Skeletal muscle tissue (tissue), 4 donors: Measurements from ENCODE around the gene PCYT1A. TPM values are rescaled to one million over a fixed set of nuclear protein-coding genes. Genes with fewer than 3 reads are reported as not detected.
"Not testable (repeated sequence)": the region's sequence is repeated elsewhere in the genome, so short reads cannot be mapped to it uniquely, and the experiment has no call there.

Experiments used
- H3K27ac ChIP-seq: one replicate; pipeline ENCODE4 v1.7.0; 2013; ENCODE audit warnings: mild to moderate bottlenecking, low read depth, low read length, inconsistent platforms
- H3K27me3 ChIP-seq, 3 donors: one replicate each; pipeline ENCODE4 v1.7.0; 2013; ENCODE audit warnings: low read length in 3 of 3; ENCODE audit not compliant: control insufficient read depth in 3 of 3, insufficient read depth in 3 of 3
- H3K36me3 ChIP-seq, 3 donors: one replicate each; pipeline ENCODE4 v1.7.0; 2013; ENCODE audit warnings: low read length in 3 of 3; ENCODE audit not compliant: control insufficient read depth in 3 of 3, insufficient read depth in 3 of 3
- H3K4me1 ChIP-seq, 3 donors: one replicate each; pipeline ENCODE4 v1.7.0; 2013; ENCODE audit warnings: low read length in 3 of 3, mild to moderate bottlenecking in 3 of 3; ENCODE audit not compliant: control insufficient read depth in 3 of 3, insufficient read depth in 3 of 3
- H3K4me3 ChIP-seq, 3 donors: one replicate each; pipeline ENCODE4 v1.7.0; 2013; ENCODE audit warnings: low read length in 3 of 3
- H3K9ac ChIP-seq, 3 donors: one replicate each; pipeline ENCODE4 v1.7.0; 2013; ENCODE audit warnings: low read length in 3 of 3, mild to moderate bottlenecking in 3 of 3, moderate library complexity in 2 of 3, low read depth in 1 of 3
- H3K9me3 ChIP-seq, 3 donors: one replicate each; pipeline ENCODE4 v1.7.0; 2013; ENCODE audit warnings: low read length in 3 of 3; ENCODE audit not compliant: control insufficient read depth in 3 of 3
- total RNA-seq: library from RNA; depleted of rRNA; stranded (reverse); fragments of >200 nt; gene quantifications from one replicate; pipeline ENCODE4 v1.2.3, GENCODE V29; 2014
- donor health status: Osteomylitis.

PCYT1A gene
- total RNA-seq, 1 donor from 2014 or later, result 35.0 TPM

- Histone ChIP-seq H3K36me3 (peaks cover 0 to 3% (median 0%) of the 10 kb centered on the region in 3 donors), H3K4me1 (peaks cover 0 to 7% (median 6%) of the 10 kb centered on the region in 3 donors), H3K4me3 (no peak overlapping the region), H3K27ac (no peak overlapping the region), H3K27me3 (no peaks in the 10 kb centered on the region), H3K9me3 (no peaks in the 10 kb centered on the region), H3K9ac (no peak overlapping the region)
Observed at GRCh38 chr3:196321162-196321561, 33.6 kb upstream of the PCYT1A start.

GRCh38 chr3:196320137-196320536 lies 32.6 kb upstream of the PCYT1A start:
- H3K4me3 ChIP-seq, result no peak overlapping the region
- H3K27me3 ChIP-seq, result no peaks in the 10 kb centered on the region
- H3K9me3 ChIP-seq, result no peaks in the 10 kb centered on the region
- H3K9ac ChIP-seq, result no peak overlapping the region
- no peak overlapping the region for H3K27ac ChIP-seq
- H3K36me3 ChIP-seq, result peaks cover 0 to 3% (median 0%) of the 10 kb centered on the region in 3 donors
- peaks cover 0 to 7% (median 6%) of the 10 kb centered on the region in 3 donors for H3K4me1 ChIP-seq

GRCh38 chr3:196317687-196318467 lies 30.4 kb upstream of the PCYT1A start, which contains the start of gene DYNLT2B:
Gene DYNLT2B, minus strand, starts transcription at chr3:196318240. Its CDS starts 88 bp downstream, at chr3:196318152.
- no peaks in the 10 kb centered on the region for H3K27me3 ChIP-seq
- H3K36me3 ChIP-seq, result no peaks in the 10 kb centered on the region
- peaks cover 0 to 2% (median 0%) of the 10 kb centered on the region in 3 donors for H3K4me1 ChIP-seq
- H3K9me3 ChIP-seq, result no peaks in the 10 kb centered on the region
- H3K4me3 ChIP-seq, result peak within 1 kb of the TSS; percentile 76 to 96 (median 89)
- peak within 1 kb of the TSS; percentile 82 to 87 (median 86) for H3K9ac ChIP-seq
- H3K27ac ChIP-seq, result peak within 1 kb of the TSS; percentile 81

GRCh38 chr3:196316799-196317686 lies 29.5 kb upstream of the PCYT1A start:
- Histone ChIP-seq H3K9ac (peak overlapping the region; percentile 82 to 87 (median 86)), H3K27ac (peak overlapping the region; percentile 81), H3K4me3 (peak overlapping the region; percentile 76 to 96 (median 89))
- not testable (repeated sequence) for H3K27me3 ChIP-seq, H3K4me1 ChIP-seq, H3K9me3 ChIP-seq, H3K36me3 ChIP-seq

- no peak overlapping the region for H3K9ac ChIP-seq
- H3K4me3 ChIP-seq, result no peak overlapping the region
- no peaks in the 10 kb centered on the region for H3K27me3 ChIP-seq
- H3K36me3 ChIP-seq, result no peaks in the 10 kb centered on the region
- peaks cover 0 to 2% (median 0%) of the 10 kb centered on the region in 3 donors for H3K4me1 ChIP-seq
- no peak overlapping the region for H3K27ac ChIP-seq
- H3K9me3 ChIP-seq, result no peaks in the 10 kb centered on the region
Observed at GRCh38 chr3:196315821-196316220, 28.3 kb upstream of the PCYT1A start.

DNA sequence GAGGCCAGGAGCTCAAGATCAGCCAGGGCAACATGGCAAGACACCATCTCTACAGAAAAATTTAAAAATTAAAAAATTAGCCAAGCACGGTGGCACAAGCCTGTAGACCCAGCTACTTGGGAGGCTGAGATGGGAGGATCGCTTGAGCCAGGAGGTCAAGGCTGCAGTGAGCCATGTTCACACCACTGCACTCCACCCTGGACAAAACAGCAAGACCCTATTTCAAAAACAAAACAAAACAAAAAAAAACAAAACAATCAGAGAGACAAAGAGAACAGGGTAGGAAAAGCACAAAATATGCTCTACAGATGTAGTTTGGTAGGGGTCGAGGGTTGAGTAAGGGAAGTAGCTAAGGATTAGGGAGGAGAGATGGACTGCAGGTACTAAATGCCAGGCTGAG lies 27.1 kb upstream of the PCYT1A start:
- Histone ChIP-seq H3K4me3 (no peak overlapping the region), H3K27me3 (no peaks in the 10 kb centered on the region), H3K27ac (no peak overlapping the region), H3K4me1 (no peaks in the 10 kb centered on the region), H3K36me3 (no peaks in the 10 kb centered on the region), H3K9me3 (no peaks in the 10 kb centered on the region), H3K9ac (no peak overlapping the region)

DNA sequence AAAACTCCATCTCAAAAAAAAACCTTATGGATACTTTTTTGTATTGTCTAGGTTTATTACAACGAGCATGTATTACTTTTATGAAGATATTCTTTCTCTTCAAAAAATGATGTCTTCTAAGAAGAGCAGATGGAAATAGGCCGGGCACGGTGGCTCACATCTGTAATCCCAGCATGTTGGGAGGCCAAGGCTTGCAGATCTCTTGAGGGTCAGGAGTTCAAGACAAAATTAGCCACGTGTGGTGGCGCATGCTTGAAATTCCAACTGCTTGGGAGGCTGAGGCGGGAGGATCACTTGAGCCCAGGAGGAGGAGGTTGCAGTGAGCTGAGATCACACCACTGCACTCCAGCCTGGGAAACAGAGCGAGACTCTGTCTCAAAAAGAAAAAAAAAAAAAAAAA lies 26.6 kb upstream of the PCYT1A start:
- not testable (repeated sequence) for H3K27ac ChIP-seq, H3K4me1 ChIP-seq, H3K9me3 ChIP-seq, H3K36me3 ChIP-seq, H3K4me3 ChIP-seq, H3K27me3 ChIP-seq, H3K9ac ChIP-seq

- not testable (repeated sequence) for H3K4me3 ChIP-seq, H3K4me1 ChIP-seq, H3K27me3 ChIP-seq, H3K36me3 ChIP-seq, H3K9ac ChIP-seq, H3K9me3 ChIP-seq, H3K27ac ChIP-seq
Observed at GRCh38 chr3:196302960-196303359, 15.4 kb upstream of the PCYT1A start.

DNA sequence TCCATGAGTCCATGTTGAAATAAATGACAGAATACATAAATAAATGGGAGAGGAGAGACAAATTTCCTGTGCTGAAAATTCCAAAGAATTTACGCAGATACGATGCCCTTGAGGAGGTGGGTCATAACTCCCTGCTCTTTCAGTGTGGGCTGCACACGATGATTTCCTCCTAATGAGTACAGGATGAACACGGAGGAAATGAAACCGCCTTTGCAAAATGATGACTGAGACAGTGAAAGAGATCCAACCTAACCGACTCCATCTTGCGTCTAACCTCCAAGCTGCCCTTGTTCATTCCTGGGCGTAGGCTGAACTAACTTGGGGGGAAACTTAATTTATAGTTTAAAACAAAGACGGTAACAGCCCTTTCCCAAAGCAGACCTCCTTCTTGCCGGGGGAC lies 15.0 kb upstream of the PCYT1A start:
- not testable (repeated sequence) for H3K36me3 ChIP-seq, H3K27me3 ChIP-seq, H3K9ac ChIP-seq, H3K9me3 ChIP-seq, H3K27ac ChIP-seq, H3K4me1 ChIP-seq, H3K4me3 ChIP-seq

GRCh38 chr3:196298521-196298920 lies 11.0 kb upstream of the PCYT1A start:
- H3K36me3 ChIP-seq, result no peaks in the 10 kb centered on the region
- H3K4me3 ChIP-seq, result no peak overlapping the region
- H3K9ac ChIP-seq, result no peak overlapping the region
- H3K27ac ChIP-seq, result no peak overlapping the region
- no peaks in the 10 kb centered on the region for H3K27me3 ChIP-seq
- H3K4me1 ChIP-seq, result no peaks in the 10 kb centered on the region
- H3K9me3 ChIP-seq, result no peaks in the 10 kb centered on the region
